D341Med (cell line): ENCODE data around the gene CPEB3.
"Not testable (repeated sequence)": the region's sequence is repeated elsewhere in the genome, so short reads cannot be mapped to it uniquely, and the experiment has no call there.

Source experiments
- DNase-seq: peaks from one replicate; pipeline ENCODE4 v3.0.0; 2012; ENCODE audit warnings: low spot score

The CPEB3 gene

DNA sequence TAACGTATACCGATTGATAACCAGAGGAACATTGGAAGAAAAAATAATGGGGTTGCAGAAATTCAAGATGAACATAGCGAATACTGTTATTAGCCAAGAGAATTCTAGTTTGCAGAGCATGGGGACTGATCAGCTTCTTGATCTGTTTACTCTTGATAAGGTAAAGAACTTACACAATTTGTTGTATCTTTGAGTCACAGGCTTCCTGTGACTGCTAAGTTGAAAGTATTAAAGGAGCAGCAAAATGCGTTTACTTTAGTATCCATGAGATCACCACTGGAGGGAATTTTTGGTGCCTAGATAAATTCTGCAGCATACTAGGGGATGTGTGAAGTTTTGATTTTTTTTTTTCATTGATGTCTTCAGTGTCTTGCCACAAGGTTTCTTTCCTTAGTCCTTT is 263.7 kb downstream of the CPEB3 start:
- DNase-seq = no peak

DNA sequence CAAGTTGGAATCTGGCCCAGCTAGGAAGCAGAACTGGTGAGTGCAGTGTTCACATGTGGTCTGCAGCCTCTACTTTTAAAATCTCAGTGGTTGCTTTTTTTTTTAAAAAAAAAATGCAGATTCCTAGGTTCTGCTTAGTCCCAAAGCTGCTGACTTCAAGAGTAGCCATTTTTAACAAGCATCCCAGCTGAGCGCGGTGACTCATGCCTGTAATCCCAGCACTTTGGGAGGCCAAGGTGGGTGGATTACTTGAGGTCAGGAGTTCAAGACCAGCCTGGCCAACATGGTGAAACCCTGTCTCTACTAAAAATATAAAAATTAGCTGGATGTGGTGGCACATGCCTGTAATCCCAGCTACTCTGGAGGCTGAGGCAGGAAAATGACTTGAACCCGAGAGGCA is 265.5 kb downstream of the CPEB3 start:
- not testable (repeated sequence) for DNase-seq

DNA sequence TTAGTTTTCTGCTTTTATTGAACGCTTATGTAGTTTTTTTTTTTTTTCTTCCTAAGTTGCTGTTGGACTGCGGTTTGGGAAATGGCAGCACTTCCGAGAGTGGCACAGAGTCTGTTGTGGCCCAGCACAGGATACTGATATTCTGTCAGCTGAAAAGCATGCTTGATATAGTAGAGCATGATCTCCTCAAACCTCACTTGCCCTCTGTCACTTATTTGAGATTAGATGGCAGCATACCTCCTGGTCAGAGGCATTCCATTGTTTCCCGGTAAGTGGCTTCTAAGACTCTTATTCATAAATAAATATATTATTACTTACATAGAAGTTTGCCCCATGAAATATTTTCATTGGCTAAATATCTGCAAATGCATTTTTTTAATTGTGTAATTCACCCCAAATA is 266.2 kb downstream of the CPEB3 start:
- no peak for DNase-seq

DNA sequence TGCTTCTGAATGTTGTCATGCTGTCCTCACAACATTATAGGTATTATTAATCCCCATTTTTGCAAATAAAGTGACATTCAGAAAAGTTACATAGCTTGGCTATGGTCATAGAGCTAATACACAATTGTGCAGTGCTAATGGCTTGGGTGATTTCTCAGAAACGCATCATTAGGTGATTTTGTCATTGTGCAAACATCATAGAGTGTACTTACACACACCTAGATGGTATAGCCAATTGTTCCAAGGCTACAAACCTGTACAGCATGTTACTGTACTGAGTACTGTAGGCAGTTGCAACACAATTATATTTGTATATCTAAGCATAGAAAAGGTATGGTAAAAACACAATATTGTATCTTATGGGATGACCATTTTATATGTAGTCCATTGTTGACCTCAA is 276.3 kb downstream of the CPEB3 start:
- no peak for DNase-seq

DNA sequence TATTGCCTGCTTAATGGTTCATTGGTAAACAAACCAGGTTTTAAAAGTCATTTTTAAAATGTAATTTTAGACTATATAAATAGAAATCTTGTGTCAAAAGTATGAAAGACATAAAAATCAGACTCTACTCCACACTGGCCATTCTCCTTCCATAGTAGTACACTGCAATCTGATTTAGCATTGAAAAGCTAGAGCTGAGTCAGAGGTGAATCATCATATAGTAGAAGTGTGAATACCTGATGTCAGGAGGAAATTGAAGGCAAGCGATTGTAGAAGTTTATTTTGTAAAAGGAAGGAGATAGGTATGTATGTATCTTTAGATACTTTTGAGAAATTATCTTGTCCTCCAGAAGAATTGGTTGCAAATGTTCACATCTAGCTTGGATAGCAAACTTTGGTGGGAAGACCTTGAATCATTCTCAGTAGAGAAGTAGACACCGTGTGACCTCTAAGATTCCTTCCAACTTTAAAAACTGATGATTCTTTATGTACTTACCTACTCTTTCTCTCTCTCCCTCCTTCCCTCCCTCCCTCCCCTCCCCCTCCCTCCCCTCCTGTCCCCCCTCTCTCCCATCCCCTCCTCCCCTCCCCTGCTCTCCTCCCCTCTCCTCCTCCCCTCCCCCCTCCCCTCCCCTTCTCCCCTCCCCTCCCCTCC is 279.2 kb downstream of the CPEB3 start:
- DNase-seq = no peak

DNA sequence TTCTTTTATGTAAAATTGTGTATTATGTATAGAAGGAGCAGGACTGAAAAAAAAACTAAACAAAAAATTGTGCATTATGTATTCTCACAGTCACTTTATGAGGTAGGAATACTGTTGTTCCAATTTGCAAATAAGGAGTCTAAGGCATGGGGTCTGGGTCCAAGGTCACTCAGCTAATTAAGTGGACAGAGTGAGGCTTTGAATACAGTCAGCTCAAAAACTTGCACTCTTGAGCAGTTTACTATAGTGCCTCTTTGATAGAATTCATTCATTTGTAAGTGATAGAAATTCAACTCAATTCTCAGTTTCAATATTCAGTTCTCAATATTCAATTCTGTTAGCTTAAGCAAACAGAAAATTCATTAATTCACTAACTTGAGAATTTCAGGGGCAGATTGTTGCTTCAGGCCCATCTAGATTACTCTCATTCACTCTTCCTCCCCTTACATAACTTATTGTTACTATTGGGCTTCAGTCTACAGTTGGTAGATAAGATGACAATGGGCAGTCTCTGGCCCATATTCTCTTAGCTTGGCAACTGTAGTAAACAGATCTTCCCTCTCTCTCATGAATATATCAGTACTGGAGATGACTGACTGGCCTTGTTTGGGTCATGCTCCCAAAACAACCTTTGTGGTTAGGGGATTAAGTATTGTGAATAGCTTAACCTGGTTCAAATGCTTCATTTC is 280.7 kb downstream of the CPEB3 start:
- no peak for DNase-seq

DNA sequence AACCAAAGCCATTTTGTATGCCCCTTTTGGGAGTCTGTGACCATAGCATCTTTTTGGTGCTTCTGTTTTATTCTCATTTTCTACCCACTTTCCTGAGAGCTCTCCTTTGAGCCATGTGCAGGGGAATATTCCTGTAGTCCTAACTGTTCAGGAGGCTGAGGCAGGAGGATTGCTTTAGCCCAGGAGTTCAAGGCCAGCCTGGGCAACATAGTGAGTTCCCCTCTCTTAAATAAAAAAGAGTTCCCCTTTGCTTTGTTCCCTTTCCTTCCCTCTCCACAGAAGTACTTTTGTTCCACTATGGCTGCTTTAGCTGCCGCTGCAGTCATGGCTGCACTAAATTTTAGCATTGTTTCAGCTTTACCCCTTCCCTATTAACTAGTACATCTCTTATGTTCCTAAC is 281.4 kb downstream of the CPEB3 start:
- no peak for DNase-seq

DNA sequence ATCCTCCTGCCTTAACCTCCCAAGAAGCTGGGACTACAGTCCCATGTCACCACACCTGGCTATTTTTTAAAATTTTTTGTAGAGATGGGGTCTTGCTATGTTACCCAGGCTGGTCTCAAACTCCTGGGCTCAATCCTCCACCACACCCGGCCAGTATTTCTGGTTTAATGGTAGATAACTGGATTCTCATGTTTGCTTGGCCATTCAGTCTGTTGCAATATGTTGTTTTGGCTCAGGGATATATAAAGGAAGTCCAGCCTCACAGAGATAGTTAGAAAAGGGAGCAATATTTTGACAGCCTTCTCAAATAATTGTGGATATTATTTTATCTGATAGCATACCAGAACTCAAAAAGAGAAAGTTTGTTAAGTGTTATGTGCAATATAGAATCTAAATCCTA is 284.9 kb downstream of the CPEB3 start:
- no peak for DNase-seq

DNA sequence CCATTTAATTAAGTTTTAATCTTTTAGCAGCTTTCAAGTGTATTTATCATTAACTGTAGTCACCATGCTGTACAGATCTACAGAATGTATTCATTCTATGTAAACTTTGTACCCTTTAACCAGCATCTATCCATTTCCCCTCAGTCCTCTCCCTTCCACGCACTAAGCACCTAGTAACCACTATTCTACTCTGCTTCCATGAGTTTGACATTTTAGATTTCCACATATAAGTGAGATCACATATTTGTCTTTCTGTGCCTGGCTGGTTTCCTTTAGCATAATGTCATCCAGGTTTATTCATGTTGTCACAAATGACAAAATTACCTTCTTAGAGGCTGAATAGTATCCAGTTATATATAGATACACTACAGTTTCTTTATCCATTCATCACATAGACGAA is 287.6 kb downstream of the CPEB3 start:
- no peak for DNase-seq

DNA sequence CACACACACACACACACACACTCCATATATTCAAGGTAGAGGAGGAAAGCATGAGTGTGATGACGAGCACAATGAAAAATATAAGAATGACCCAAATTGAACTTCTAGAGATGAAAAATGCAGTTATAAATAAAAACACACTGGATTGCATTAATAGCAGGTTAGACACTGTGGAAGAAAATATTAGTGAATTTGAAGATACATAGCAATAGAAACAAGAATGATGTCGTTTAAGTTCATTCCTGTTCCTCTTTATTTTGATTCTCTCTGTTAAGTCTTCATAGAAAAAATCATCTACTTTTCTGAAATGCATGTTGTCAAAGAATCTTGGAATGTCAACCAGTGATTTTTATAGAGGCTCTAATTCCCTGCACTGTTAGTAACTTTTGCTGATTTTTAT is 288.9 kb downstream of the CPEB3 start:
- no peak for DNase-seq

DNA sequence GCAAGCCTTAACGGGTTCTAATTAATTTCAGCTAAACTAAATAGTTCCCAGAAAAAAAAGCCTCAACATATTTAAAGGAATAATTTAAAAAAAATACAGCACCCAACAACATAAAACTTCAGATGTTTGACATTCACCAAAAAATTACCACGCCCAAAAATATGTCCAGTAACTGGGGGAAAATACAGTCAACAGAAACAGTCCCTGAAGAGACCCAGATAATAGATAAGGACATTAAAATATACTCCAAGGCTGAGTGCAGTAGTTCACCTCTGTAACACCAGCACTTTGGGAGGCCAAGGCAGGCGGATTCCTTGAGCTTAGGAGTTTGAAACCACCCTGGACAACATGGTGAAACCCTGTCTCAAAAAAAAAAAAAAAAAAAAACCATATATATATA is 289.3 kb downstream of the CPEB3 start:
- no peak for DNase-seq
